Trophoblast cell (in vitro differentiated cells and primary cell): ENCODE data around the gene PCDHGC4.

ENCODE experiments used
- DNase-seq, 2 donors: peaks; one replicate each; pipeline ENCODE4 v3.0.0-alpha.2; 2016
- H2AFZ ChIP-seq: 2 replicates; pipeline ENCODE4 v1.6.1; 2013; ENCODE audit warnings: low read length, moderate library complexity, mild to moderate bottlenecking; ENCODE audit not compliant: insufficient read depth, poor library complexity
- H2AK5ac ChIP-seq: 2 replicates; pipeline ENCODE4 v1.6.1; 2013; ENCODE audit warnings: mild to moderate bottlenecking, low read length
- H2BK120ac ChIP-seq: 2 replicates; pipeline ENCODE4 v1.6.1; 2013; ENCODE audit warnings: low read length, mild to moderate bottlenecking, moderate library complexity; ENCODE audit not compliant: insufficient read depth, poor library complexity
- H2BK12ac ChIP-seq: 2 replicates; pipeline ENCODE4 v1.6.1; 2013; ENCODE audit warnings: mild to moderate bottlenecking, low read length, moderate library complexity
- H2BK5ac ChIP-seq: 2 replicates; pipeline ENCODE4 v1.6.1; 2013; ENCODE audit warnings: low read length, low read depth, moderate library complexity, mild to moderate bottlenecking; ENCODE audit not compliant: poor library complexity
- H3K14ac ChIP-seq: 2 replicates; pipeline ENCODE4 v1.6.1; 2013; ENCODE audit warnings: mild to moderate bottlenecking, low read length
- H3K18ac ChIP-seq: 2 replicates; pipeline ENCODE4 v1.6.1; 2013; ENCODE audit warnings: mild to moderate bottlenecking, low read length
- H3K23ac ChIP-seq: 2 replicates; pipeline ENCODE4 v1.6.1; 2013; ENCODE audit warnings: low read length
- H3K27ac ChIP-seq: 2 replicates; pipeline ENCODE4 v1.5.1; 2013; ENCODE audit warnings: low read depth, mild to moderate bottlenecking, inconsistent platforms, low read length, moderate library complexity
- H3K27me3 ChIP-seq: 2 replicates; pipeline ENCODE4 v1.6.1; 2013; ENCODE audit warnings: inconsistent platforms, mild to moderate bottlenecking, low read length, moderate library complexity; ENCODE audit not compliant: insufficient read depth
- H3K36me3 ChIP-seq, 2 experiments: 1 replicate in 1 of 2; 2 replicates in 1 of 2; pipeline ENCODE4 v1.6.1; 2013; ENCODE audit warnings: low read length in 2 of 2, mild to moderate bottlenecking in 2 of 2, moderate library complexity in 1 of 2; ENCODE audit not compliant: insufficient read depth in 2 of 2, control insufficient read depth in 1 of 2
- H3K4ac ChIP-seq: 2 replicates; pipeline ENCODE4 v1.6.1; 2013; ENCODE audit warnings: low read depth, mild to moderate bottlenecking, low read length, moderate library complexity
- H3K4me1 ChIP-seq, 2 experiments: 1 replicate in 1 of 2; 2 replicates in 1 of 2; pipeline ENCODE4 v1.6.1; 2013; ENCODE audit warnings: low read length in 2 of 2, mild to moderate bottlenecking in 2 of 2, moderate library complexity in 1 of 2; ENCODE audit not compliant: insufficient read depth in 2 of 2, control insufficient read depth in 1 of 2
- H3K4me2 ChIP-seq: 2 replicates; pipeline ENCODE4 v1.6.1; 2013; ENCODE audit warnings: inconsistent platforms, mild to moderate bottlenecking, low read length, moderate library complexity
- H3K4me3 ChIP-seq: 2 replicates; pipeline ENCODE4 v1.5.1; 2013; ENCODE audit warnings: mild to moderate bottlenecking, low read depth, low read length, inconsistent platforms
- H3K79me1 ChIP-seq: one replicate; pipeline ENCODE4 v1.6.1; 2013; ENCODE audit warnings: low read length
- H3K79me2 ChIP-seq: 2 replicates; pipeline ENCODE4 v1.6.1; 2013; ENCODE audit warnings: low read length, mild to moderate bottlenecking; ENCODE audit not compliant: control insufficient read depth, insufficient read depth, poor library complexity
- H3K9ac ChIP-seq: 2 replicates; pipeline ENCODE4 v1.6.1; 2013; ENCODE audit warnings: mild to moderate bottlenecking, low read length
- H3K9me3 ChIP-seq: 2 replicates; pipeline ENCODE4 v1.6.1; 2013; ENCODE audit warnings: low read depth, mild to moderate bottlenecking, control low read depth, inconsistent platforms, low read length; ENCODE audit not compliant: insufficient read depth
- H4K12ac ChIP-seq: 2 replicates; pipeline ENCODE4 v1.6.1; 2013; ENCODE audit warnings: low read depth, mild to moderate bottlenecking, low read length, moderate library complexity
- H4K8ac ChIP-seq: 2 replicates; pipeline ENCODE4 v1.6.1; 2013; ENCODE audit warnings: low read depth, mild to moderate bottlenecking, low read length, moderate library complexity
- H4K91ac ChIP-seq: one replicate; pipeline ENCODE4 v1.6.1; 2013; ENCODE audit warnings: low read depth, mild to moderate bottlenecking, low read length, moderate library complexity
- WGBS: extraction: QIAGEN DNeasy Blood & Tissue Kit; methylation state at CpG from one replicate; pipeline ENCODE4 v1.1.7; 2013; ENCODE audit warnings: missing lambda C conversion rate; ENCODE audit not compliant: insufficient read length, insufficient coverage; ENCODE audit errors: extremely low coverage; 5-methylcytosine and 5-hydroxymethylcytosine counted together

Gene PCDHGC4

GRCh38 chr5:141514330-141515133 is 29.7 kb downstream of the PCDHGC4 start:
- Histone ChIP-seq H3K4me2 (peak overlapping the region; percentile 17), H3K36me3 (peaks cover 23 to 31% of the 10 kb centered on the region in 2 experiments), H2BK120ac (peak overlapping the region; percentile 95), H2BK12ac (peak overlapping the region; percentile 80), H4K12ac (no peak overlapping the region), H3K14ac (peak overlapping the region; percentile 96), H3K79me2 (peaks cover 23% of the 10 kb centered on the region), H3K79me1 (peaks cover 80% of the 10 kb centered on the region), H3K27me3 (no peaks in the 10 kb centered on the region), H2AK5ac (peak overlapping the region; percentile 28), H3K4ac (peak overlapping the region; percentile 53), H4K8ac (peak overlapping the region; percentile 81), H2AFZ (no peak overlapping the region), H3K27ac (peak overlapping the region; percentile 99), H3K9ac (no peak overlapping the region), H3K18ac (peak overlapping the region; percentile 79), H2BK5ac (peak overlapping the region; percentile 99), H3K4me1 (peaks cover 66 to 70% of the 10 kb centered on the region in 2 experiments), H3K9me3 (no peaks in the 10 kb centered on the region), H4K91ac (peak overlapping the region; percentile 100), H3K4me3 (no peak overlapping the region), H3K23ac (no peak overlapping the region)
- DNase-seq = peak in 1 of 2 donors; percentile 19
- no CpG with 5 or more reads among the region's 6 CpGs for WGBS

- Histone ChIP-seq H4K12ac (peak overlapping the region; percentile 62), H3K79me1 (peaks cover 77% of the 10 kb centered on the region), H3K18ac (peak overlapping the region; percentile 92), H2BK12ac (peak overlapping the region; percentile 98), H4K91ac (peak overlapping the region; percentile 100), H3K4me3 (no peak overlapping the region), H3K36me3 (peaks cover 19 to 28% of the 10 kb centered on the region in 2 experiments), H3K4ac (peak overlapping the region; percentile 97), H3K9me3 (no peaks in the 10 kb centered on the region), H3K79me2 (peaks cover 23% of the 10 kb centered on the region), H3K27me3 (no peaks in the 10 kb centered on the region), H2BK120ac (peak overlapping the region; percentile 95), H2AFZ (peak overlapping the region; percentile 56), H2AK5ac (peak overlapping the region; percentile 93), H3K4me1 (peaks cover 63 to 66% of the 10 kb centered on the region in 2 experiments), H3K27ac (peak overlapping the region; percentile 99), H3K23ac (no peak overlapping the region), H3K9ac (peak overlapping the region; percentile 28), H2BK5ac (peak overlapping the region; percentile 99), H4K8ac (peak overlapping the region; percentile 81), H3K14ac (peak overlapping the region; percentile 92), H3K4me2 (no peak overlapping the region)
- WGBS = no CpG with 5 or more reads among the region's 3 CpGs
- no peak for DNase-seq
Measured at GRCh38 chr5:141515141-141515540, 30.3 kb downstream of the PCDHGC4 start.

- H2AFZ ChIP-seq = peak overlapping the region; percentile 34
- peak overlapping the region; percentile 95 for H2BK120ac ChIP-seq
- peak overlapping the region; percentile 81 for H2AK5ac ChIP-seq
- H3K4me3 ChIP-seq = no peak overlapping the region
- no peaks in the 10 kb centered on the region for H3K27me3 ChIP-seq
- peak overlapping the region; percentile 97 for H2BK12ac ChIP-seq
- WGBS = no CpG with 5 or more reads among the region's 4 CpGs
- H3K4me1 ChIP-seq = peaks cover 65 to 71% of the 10 kb centered on the region in 2 experiments
- peak overlapping the region; percentile 71 for H3K4ac ChIP-seq
- H3K79me2 ChIP-seq = peaks cover 23% of the 10 kb centered on the region
- H3K36me3 ChIP-seq = peaks cover 17 to 26% of the 10 kb centered on the region in 2 experiments
- H4K91ac ChIP-seq = peak overlapping the region; percentile 93
- H2BK5ac ChIP-seq = peak overlapping the region; percentile 99
- H3K18ac ChIP-seq = peak overlapping the region; percentile 84
- H3K9ac ChIP-seq = no peak overlapping the region
- H3K23ac ChIP-seq = no peak overlapping the region
- no peak overlapping the region for H3K4me2 ChIP-seq
- peak overlapping the region; percentile 84 for H3K14ac ChIP-seq
- H4K8ac ChIP-seq = peak overlapping the region; percentile 70
- no peak for DNase-seq
- peaks cover 78% of the 10 kb centered on the region for H3K79me1 ChIP-seq
- H4K12ac ChIP-seq = peak overlapping the region; percentile 55
- H3K9me3 ChIP-seq = no peaks in the 10 kb centered on the region
- H3K27ac ChIP-seq = peak overlapping the region; percentile 99
Measured at GRCh38 chr5:141515946-141516671, 31.3 kb downstream of the PCDHGC4 start.

- H2BK120ac ChIP-seq = peak overlapping the region; percentile 95
- peak overlapping the region; percentile 84 for H3K14ac ChIP-seq
- peaks cover 12 to 21% of the 10 kb centered on the region in 2 experiments for H3K36me3 ChIP-seq
- peaks cover 78% of the 10 kb centered on the region for H3K79me1 ChIP-seq
- H3K9ac ChIP-seq = no peak overlapping the region
- DNase-seq = no peak
- H3K9me3 ChIP-seq = no peaks in the 10 kb centered on the region
- peak overlapping the region; percentile 70 for H4K8ac ChIP-seq
- peak overlapping the region; percentile 93 for H4K91ac ChIP-seq
- no peak overlapping the region for H3K4me2 ChIP-seq
- H3K4me1 ChIP-seq = peaks cover 61 to 70% of the 10 kb centered on the region in 2 experiments
- H2AK5ac ChIP-seq = peak overlapping the region; percentile 16
- peaks cover 23% of the 10 kb centered on the region for H3K79me2 ChIP-seq
- no peaks in the 10 kb centered on the region for H3K27me3 ChIP-seq
- no peak overlapping the region for H3K23ac ChIP-seq
- H2BK5ac ChIP-seq = peak overlapping the region; percentile 99
- H4K12ac ChIP-seq = no peak overlapping the region
- WGBS = no CpG with 5 or more reads among the region's 8 CpGs
- H2AFZ ChIP-seq = peak overlapping the region; percentile 3
- peak overlapping the region; percentile 84 for H3K18ac ChIP-seq
- H2BK12ac ChIP-seq = peak overlapping the region; percentile 22
- no peak overlapping the region for H3K4me3 ChIP-seq
- H3K4ac ChIP-seq = peak overlapping the region; percentile 2
- peak overlapping the region; percentile 99 for H3K27ac ChIP-seq
Measured at GRCh38 chr5:141516672-141517025, 31.8 kb downstream of the PCDHGC4 start.
